IMR-90 (cell line): ENCODE results near the gene GNB1L. TPM values are rescaled to one million over a fixed set of nuclear protein-coding genes. Genes with fewer than 3 reads are reported as not detected.

Experiments
- ATAC-seq: fragments of 200-7000 bp; cut with Tn5 transposase; 2 replicates; pipeline ENCODE4 v1.9.1; 2020; ENCODE audit warnings: low read depth, mild to moderate bottlenecking, moderate library complexity
- BruUV-seq: library from RNA; stranded (reverse); fragments of 400-500 nt; replicated peaks from 2 replicates; lab custom pipeline; 2021; lab: Mats Ljungman, UMichigan
- CTCF ChIA-PET: fragments of 300-600 bp; formaldehyde crosslinking; extraction: SDS; loops from one replicate; lab custom pipeline; 2021; ENCODE audit warnings: antibody characterized with exemption; lab: Yijun Ruan, JAX
- POLR2A ChIA-PET: fragments of 300-600 bp; sonication (Branson Sonifier 250); formaldehyde crosslinking; loops from one replicate; lab custom pipeline; 2022; ENCODE audit warnings: antibody characterized with exemption; ENCODE audit not compliant: unreplicated experiment; lab: Charles Lee
- DNase-seq: peaks from one replicate; pipeline ENCODE4 v3.0.0; 2013
- H2AFZ ChIP-seq: replicated peaks from 2 replicates; pipeline ENCODE3; 2013; ENCODE audit warnings: low read length, mild to moderate bottlenecking; ENCODE audit not compliant: poor library complexity
- H2AK5ac ChIP-seq: 2 replicates; pipeline ENCODE4 v1.6.1; 2013; ENCODE audit warnings: low read depth, low read length, inconsistent platforms
- H2AK9ac ChIP-seq: replicated peaks from 2 replicates; pipeline ENCODE3; 2013; ENCODE audit warnings: mild to moderate bottlenecking, low read depth, low read length, moderate library complexity; ENCODE audit not compliant: poor library complexity
- H2BK120ac ChIP-seq: 2 replicates; pipeline ENCODE4 v1.6.1; 2013; ENCODE audit warnings: low read depth, low read length, inconsistent platforms
- H2BK15ac ChIP-seq: 3 replicates; pipeline ENCODE4 v1.6.1; 2013; ENCODE audit warnings: low read depth, low read length, inconsistent platforms
- H2BK20ac ChIP-seq: 2 replicates; pipeline ENCODE4 v1.6.1; 2013; ENCODE audit warnings: low read depth, mild to moderate bottlenecking, inconsistent platforms, low read length, moderate library complexity
- H2BK5ac ChIP-seq: 2 replicates; pipeline ENCODE4 v1.6.1; 2013; ENCODE audit warnings: mild to moderate bottlenecking, low read depth, low read length, inconsistent platforms; ENCODE audit not compliant: poor library complexity, severe bottlenecking
- H3K14ac ChIP-seq: replicated peaks from 2 replicates; pipeline ENCODE4 v1.6.1; 2013; ENCODE audit warnings: low read depth, low read length, inconsistent platforms
- H3K18ac ChIP-seq: 2 replicates; pipeline ENCODE4 v1.6.1; 2013; ENCODE audit warnings: low read depth, low read length, control low read depth
- H3K23ac ChIP-seq: 2 replicates; pipeline ENCODE4 v1.6.1; 2013; ENCODE audit warnings: low read depth, low read length, inconsistent platforms
- H3K27ac ChIP-seq: 2 replicates; pipeline ENCODE4 v1.5.1; 2013; ENCODE audit warnings: mild to moderate bottlenecking, control low read depth, low read length; ENCODE audit not compliant: insufficient read depth
- H3K27me3 ChIP-seq: 2 replicates; pipeline ENCODE4 v1.6.1; 2013; ENCODE audit warnings: low read length; ENCODE audit not compliant: control insufficient read depth, insufficient read depth
- H3K36me3 ChIP-seq: 2 replicates; pipeline ENCODE4 v1.6.1; 2013; ENCODE audit warnings: low read length, mixed read lengths; ENCODE audit not compliant: control insufficient read depth, insufficient read depth
- H3K4ac ChIP-seq: 2 replicates; pipeline ENCODE4 v1.6.1; 2013; ENCODE audit warnings: low read depth, low read length, inconsistent platforms
- H3K4me1 ChIP-seq: 2 replicates; pipeline ENCODE4 v1.6.1; 2013; ENCODE audit warnings: low read length, mixed read lengths; ENCODE audit not compliant: control insufficient read depth, insufficient read depth
- H3K4me2 ChIP-seq: 2 replicates; pipeline ENCODE4 v1.6.1; 2013; ENCODE audit warnings: low read depth, mild to moderate bottlenecking, control low read depth, low read length, moderate library complexity
- H3K4me3 ChIP-seq: 2 replicates; pipeline ENCODE4 v1.5.1; 2013; ENCODE audit warnings: low read depth, mild to moderate bottlenecking, control low read depth, low read length, moderate library complexity; ENCODE audit not compliant: insufficient read depth
- H3K56ac ChIP-seq: 2 replicates; pipeline ENCODE4 v1.6.1; 2013; ENCODE audit warnings: low read length, inconsistent platforms; ENCODE audit not compliant: insufficient read depth; ENCODE audit errors: extremely low read depth
- H3K79me1 ChIP-seq, 2 experiments: 2 replicates each; pipeline ENCODE4 v1.6.1; 2013; ENCODE audit warnings: low read length in 2 of 2, inconsistent platforms in 1 of 2, low read depth in 1 of 2
- H3K9ac ChIP-seq: 2 replicates; pipeline ENCODE4 v1.6.1; 2013; ENCODE audit warnings: low read depth, low read length, control low read depth
- H3K9me1 ChIP-seq: 2 replicates; pipeline ENCODE4 v1.6.1; 2013; ENCODE audit warnings: low read length, inconsistent platforms; ENCODE audit not compliant: insufficient read depth
- H3K9me3 ChIP-seq: 2 replicates; pipeline ENCODE4 v1.6.1; 2013; ENCODE audit warnings: low read length; ENCODE audit not compliant: control insufficient read depth, insufficient read depth
- H4K20me1 ChIP-seq: 2 replicates; pipeline ENCODE4 v1.6.1; 2013; ENCODE audit warnings: low read length, inconsistent platforms; ENCODE audit not compliant: insufficient read depth
- H4K5ac ChIP-seq: 2 replicates; pipeline ENCODE4 v1.6.1; 2013; ENCODE audit warnings: mild to moderate bottlenecking, low read depth, low read length, control low read depth
- H4K8ac ChIP-seq, 2 experiments: 2 replicates each; pipeline ENCODE4 v1.6.1; 2013; ENCODE audit warnings: low read depth in 2 of 2, low read length in 2 of 2, control low read depth in 1 of 2, inconsistent platforms in 1 of 2
- H4K91ac ChIP-seq: 2 replicates; pipeline ENCODE4 v1.6.1; 2013; ENCODE audit warnings: low read depth, low read length, inconsistent platforms; ENCODE audit not compliant: insufficient read depth
- CHD1 ChIP-seq: IDR thresholded peaks from 2 replicates; pipeline ENCODE4 v1.6.1; 2012; ENCODE audit warnings: low read depth, low read length, improper control_type of control experiment
- ELK1 ChIP-seq: fragments of 150-350 bp; IDR thresholded peaks from 2 replicates; pipeline ENCODE4 v1.6.1; 2016; ENCODE audit warnings: low read depth, mild to moderate bottlenecking, low read length, moderate library complexity, borderline replicate concordance
- MAFK ChIP-seq: IDR thresholded peaks from 2 replicates; pipeline ENCODE4 v1.6.1; 2012; ENCODE audit warnings: low read depth, low read length, improper control_type of control experiment
- WGBS, 2 experiments: methylation state at CpG; one replicate each; pipeline versions ENCODE4 v1.1.5 to v1.1.7; 2013; ENCODE audit warnings: missing lambda C conversion rate in 2 of 2; ENCODE audit not compliant: insufficient read length in 1 of 2; ENCODE audit errors: extremely low coverage in 2 of 2; 5-methylcytosine and 5-hydroxymethylcytosine counted together
- dilution Hi-C: fragments of 300-500 bp; cut with HindIII; formaldehyde crosslinking; loops from one replicate; pipeline ENCODE4 v1.14.3; 2018; ENCODE audit warnings: low sequenced_read_pairs; ENCODE audit not compliant: unreplicated experiment
- in situ Hi-C: fragments of 300-500 bp; cut with MboI; formaldehyde crosslinking; loops from 3 replicates; pipeline ENCODE4 v1.14.3; 2019; ENCODE audit warnings: low sequenced_read_pairs, inconsistent platforms, mixed read lengths
- intact Hi-C: fragments of 100-400 bp; cut with micrococcal nuclease; formaldehyde crosslinking; loops from 2 replicates; pipeline ENCODE4 v1.10.0; 2022
- polyA plus RNA-seq, 3 experiments: library from polyadenylated mRNA; depleted of rRNA; stranded (reverse); fragments of >200 nt; gene quantifications; 2 replicates each; pipeline ENCODE4 v1.2.3, GENCODE V29; 2012; ENCODE audit warnings: low replicate concordance in 1 of 3
- total RNA-seq: library from RNA; depleted of rRNA; stranded (reverse); fragments of >200 nt; gene quantifications from 2 replicates; pipeline ENCODE4 v1.2.3, GENCODE V29; 2012

GNB1L gene
- total and polyA plus RNA-seq, 2 of the 4 experiments (the other 2 are of a cell fraction) = 2.5 to 4.4 TPM

DNA sequence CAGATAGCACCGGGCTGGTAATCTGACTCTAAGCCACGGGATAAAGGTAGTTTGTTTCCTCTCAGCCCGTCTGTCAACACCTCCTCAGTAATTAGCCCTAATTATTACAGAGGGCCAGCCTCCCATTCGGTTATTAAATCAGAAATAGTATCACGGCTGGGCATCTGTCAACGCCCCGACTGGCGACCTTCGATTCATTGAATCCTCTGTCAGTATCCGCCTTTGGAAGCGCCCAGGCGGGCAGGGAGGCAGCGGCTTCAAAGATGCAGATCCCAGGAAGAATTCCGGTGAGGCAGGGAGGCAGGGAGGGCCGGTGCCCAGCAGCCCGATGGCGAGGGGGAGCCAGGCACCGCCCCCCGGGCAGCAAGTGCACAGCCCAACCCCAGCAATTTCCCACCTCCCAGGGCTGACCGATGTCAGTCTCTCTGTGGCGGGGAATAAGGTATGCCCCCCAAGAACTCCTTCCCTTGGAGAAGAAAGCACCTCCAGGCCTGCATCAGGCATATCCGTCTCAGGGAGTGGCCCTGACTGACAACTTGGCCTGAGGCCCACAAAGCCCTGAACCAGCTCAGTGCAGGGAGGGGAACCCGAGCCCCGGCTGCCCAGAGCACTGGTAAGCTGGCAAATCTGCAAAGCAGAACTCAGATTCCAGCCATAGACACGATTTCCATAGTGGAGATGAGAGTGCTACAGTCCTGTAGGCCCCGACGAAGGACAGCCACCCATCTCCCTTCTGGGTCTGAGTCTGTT lies 11.4 kb downstream of the GNB1L start:
- H2BK20ac ChIP-seq = no peak overlapping the region
- DNase-seq (no peak), ATAC-seq (no peak)
- no peak overlapping the region for H4K8ac ChIP-seq
- H3K27ac ChIP-seq = no peak overlapping the region
- ChIA-PET POLR2A (no interaction called here), CTCF (no interaction called here)
- H3K9ac ChIP-seq = no peak overlapping the region
- no peak overlapping the region for H2BK5ac ChIP-seq
- H3K14ac ChIP-seq = no peak overlapping the region
- H3K4ac ChIP-seq = no peak overlapping the region
- H2BK120ac ChIP-seq = no peak overlapping the region
- 83% methylated on average over 15 of the region's 27 CpGs; no CpG with 5 or more reads in 1 of the 2 experiments for WGBS, 2 experiments
- peaks cover 6% of the 10 kb centered on the region for H3K36me3 ChIP-seq
- TF ChIP-seq MAFK (no peak), ELK1 (no peak), CHD1 (no peak)
- peaks cover 3% of the 10 kb centered on the region; the same call in 1 of the 2 replicates for H3K9me3 ChIP-seq
- H3K4me2 ChIP-seq = no peak overlapping the region
- no peaks in the 10 kb centered on the region for H3K27me3 ChIP-seq
- no peak overlapping the region for H4K5ac ChIP-seq
- peaks cover 8% of the 10 kb centered on the region for H3K4me1 ChIP-seq
- H4K91ac ChIP-seq = no peak overlapping the region
- intact Hi-C loops = no loop called here
- no peak overlapping the region for H3K18ac ChIP-seq
- H3K9me1 ChIP-seq = peaks cover 14% of the 10 kb centered on the region
- H2AFZ ChIP-seq = no peak overlapping the region
- H3K23ac ChIP-seq = no peak overlapping the region
- H2AK5ac ChIP-seq = no peak overlapping the region
- no TSS peak for BruUV-seq
- dilution Hi-C loops = no loop called here
- peak overlapping the region; percentile 62 for H2AK9ac ChIP-seq
- peaks cover 19 to 65% of the 10 kb centered on the region in 2 experiments for H3K79me1 ChIP-seq
- H4K20me1 ChIP-seq = peaks cover 31% of the 10 kb centered on the region
- in situ Hi-C loops = no loop called here
- H2BK15ac ChIP-seq = no peak overlapping the region
- H3K4me3 ChIP-seq = no peak overlapping the region
- no peak overlapping the region for H3K56ac ChIP-seq
